Hematopoietic multipotent progenitor cell treated with erythropoietin and hydrocortisone succinate and interleukin-3 and kit ligand, for 6 days (in vitro differentiated cells): ENCODE results near the gene HGS.

Experiments
- DNase-seq: peaks from one replicate; pipeline ENCODE4 v3.0.0-alpha.2; 2015

HGS gene

DNA sequence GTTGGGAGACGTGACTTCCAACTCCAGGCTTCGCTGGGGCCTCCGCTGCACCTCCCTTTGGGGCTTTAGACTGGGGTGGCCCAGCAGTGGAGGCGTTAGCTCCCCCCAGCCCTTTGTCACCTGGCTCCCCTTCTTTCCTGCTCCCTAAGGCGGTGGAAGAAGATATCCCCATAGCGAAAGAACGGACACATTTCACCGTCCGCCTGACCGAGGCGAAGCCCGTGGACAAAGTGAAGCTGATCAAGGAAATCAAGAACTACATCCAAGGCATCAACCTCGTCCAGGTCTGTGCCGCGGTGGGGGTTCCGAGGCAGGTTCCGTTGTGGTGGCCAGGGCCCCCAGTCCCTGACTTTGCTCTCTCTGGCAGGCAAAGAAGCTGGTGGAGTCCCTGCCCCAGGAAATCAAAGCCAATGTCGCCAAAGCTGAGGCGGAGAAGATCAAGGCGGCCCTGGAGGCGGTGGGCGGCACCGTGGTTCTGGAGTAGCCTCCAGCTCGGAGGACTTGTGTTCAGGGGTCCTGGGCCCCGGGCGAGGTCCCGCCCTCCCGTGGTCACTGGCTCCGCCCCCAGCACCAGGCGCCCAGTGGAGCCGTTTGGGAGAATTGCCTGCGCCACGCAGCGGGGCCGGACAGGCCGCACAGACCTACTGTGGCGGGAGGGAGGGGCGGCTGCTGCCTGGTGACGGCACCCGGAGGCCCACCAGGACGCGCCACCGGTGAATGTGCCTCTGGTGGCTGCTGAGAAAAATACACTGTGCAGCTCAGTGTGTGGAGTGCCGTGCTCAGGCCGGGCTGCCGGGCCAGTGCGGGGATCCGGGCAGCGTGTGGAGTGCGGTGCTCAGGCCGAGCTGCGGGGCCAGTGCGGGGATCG, 23.2 kb downstream of the HGS start:
- no peak for DNase-seq

DNA sequence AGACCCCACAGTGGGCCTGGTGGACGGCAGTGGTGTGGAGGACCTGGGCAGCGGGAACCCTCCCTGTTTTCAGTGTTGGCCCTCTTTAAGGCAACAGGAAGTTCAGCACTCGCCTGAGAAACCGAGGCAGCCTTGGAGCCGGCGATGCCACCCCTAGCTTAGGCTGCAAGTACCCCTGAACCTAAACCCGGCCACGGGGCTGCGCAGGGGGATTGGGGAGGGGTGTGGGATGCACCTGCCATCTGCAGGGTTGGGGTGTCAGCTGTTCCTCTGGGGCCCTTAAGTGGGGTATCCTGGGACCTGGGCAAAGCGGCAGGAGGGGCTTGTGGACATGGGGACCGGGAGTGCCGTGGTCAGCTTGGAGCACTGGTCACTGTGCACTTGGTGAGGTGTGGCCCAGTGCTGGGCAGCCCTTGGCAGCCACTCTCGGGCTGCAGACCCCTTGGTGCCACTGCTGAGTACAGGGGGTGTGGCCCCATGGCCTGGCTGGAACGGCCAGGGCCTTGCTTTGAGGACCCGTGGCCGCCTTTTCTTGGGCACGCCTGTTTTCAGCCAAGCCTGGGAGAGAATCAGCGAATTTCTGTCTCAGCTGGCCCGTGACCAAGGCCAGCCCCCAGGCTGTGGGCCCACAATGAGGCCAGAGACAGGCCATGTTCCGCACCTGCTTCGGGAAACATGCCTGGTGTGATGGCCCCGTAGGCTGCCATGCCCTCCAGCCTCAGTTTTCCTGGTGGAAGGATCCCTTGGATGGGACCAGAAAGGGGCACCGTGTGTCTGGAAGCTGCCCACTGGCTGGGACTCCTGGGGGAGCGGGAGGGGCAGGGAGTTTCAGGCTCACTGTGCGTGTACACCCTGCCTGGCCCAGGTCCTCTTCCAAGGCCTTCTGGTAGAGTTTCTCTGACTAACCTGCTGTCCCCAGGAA, 24.2 kb downstream of the HGS start:
- DNase-seq, result no peak

DNA sequence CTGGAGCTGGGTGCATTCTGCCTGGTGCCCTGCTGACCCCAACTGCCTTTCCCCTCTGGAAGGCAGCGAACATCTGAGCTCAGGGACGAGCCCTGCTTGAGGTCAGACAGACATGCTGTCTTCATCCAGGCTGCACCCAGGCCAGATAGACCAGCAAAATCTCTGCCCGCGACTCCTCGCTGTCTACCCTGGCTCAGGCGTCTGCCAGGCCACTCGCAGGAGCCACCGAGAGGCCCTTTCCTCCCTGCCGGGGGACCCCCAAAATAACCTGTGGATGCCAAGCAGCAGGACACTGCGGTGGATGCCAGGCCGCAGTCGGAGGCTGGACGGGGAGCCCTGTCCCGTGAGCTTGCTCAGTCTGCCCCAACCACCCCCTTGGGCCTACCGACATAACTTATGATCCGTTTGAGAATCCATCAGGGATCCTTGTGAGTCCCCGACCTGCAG, 25.0 kb downstream of the HGS start:
- no peak for DNase-seq

DNA sequence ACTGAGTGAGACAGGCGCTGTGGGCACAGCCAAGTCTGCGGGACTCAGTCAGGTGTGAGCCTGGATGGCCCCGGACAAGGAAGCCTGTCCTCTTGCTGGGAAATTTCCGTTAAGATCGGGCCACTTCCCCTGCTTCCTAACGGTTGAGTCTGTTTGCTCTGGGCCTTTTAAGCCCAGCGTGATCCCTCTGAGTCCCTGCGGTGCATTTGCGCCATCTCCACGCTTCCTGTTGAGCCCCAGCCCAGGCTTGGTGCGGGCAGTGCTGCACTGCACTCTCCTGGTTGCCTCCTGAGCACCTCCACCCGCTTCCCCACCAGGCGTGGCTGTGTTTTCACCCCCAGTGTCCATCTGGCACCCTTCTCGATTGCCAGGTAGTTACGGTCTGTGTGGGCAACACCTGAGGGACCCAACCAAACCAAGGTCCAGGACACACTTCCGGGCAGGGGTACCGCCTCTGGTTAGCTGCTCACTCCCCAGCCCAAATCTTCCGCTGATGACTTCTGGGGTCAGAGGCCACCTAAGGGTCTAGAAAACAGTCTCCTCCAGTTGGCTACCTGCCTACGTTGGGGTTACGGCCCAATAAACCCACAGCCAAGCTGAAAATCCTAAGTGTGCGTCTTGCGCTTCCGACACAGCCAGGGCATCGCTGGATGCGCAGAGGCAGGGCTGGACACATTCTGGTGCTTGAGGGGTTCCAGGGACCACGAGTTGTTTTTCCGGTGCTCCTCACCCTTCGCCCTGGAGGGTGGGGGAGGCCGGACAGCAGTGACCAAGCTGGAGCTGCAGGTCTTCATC, 26.9 kb downstream of the HGS start:
- peak; percentile 70 for DNase-seq

DNA sequence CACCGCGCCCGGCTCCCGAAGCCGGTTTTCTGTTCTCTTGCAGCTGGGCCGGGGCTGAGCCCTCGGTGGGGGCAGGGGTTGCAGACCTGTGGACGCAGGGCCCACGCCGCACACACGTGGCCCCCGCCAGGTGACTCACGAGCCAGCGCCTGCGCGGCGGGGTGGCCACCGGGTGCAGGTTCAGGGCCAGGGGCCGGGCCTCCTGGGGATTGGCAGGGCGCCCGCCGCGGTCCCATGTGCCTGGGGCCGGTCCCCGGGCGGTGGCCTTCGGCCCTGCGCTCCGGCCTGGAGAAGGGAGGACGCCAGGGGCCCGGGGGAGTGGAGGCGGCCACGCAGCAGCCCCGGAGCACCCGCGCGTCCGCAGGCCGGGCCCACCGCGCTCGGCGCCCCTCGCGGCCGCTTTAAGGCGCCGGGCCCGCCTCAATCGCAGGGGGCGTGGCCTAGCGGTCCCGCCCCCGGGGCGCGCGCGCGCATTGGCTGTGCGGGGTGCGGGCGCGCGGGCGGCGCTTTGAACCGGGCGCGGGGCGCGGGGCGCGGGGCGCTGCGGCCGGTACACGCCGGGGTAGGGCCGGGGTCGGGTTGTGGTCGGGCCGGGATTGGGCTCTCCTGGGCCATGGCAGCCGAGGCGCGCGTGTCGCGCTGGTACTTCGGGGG, 28.1 kb downstream of the HGS start, which contains the start of gene SLC25A10:
Gene SLC25A10, plus strand, starts transcription at position 471 of the 654 bp plus-strand sequence. Its CDS starts 143 bp downstream, at position 614.
- DNase-seq, result peak; percentile 87

DNA sequence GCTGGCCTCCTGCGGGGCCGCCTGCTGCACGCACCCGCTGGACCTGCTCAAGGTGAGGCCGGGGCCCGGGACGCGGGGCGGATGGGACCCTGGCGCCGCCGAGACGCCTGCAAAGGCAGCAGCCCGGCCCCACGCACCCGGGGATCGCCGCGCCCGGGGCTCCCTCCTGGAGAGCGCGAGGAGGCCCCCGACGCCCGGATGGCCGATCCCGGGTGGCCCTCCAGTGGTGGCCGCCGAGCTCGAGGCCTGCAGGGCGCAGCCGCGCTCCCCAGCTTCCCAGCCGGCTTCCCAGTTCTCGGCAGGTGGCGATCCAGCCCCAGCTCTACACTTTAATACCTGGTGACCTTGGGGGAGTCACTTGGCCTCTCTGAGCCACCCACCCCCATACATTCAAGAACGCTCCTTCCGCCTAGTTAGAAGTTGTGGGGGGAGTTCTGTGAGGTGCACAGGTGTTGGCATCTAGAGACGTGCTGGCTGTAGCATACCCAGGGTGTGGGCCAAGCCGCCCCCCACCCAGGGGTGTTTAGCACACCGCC, 28.7 kb downstream of the HGS start:
- DNase-seq, result peak; percentile 50

DNA sequence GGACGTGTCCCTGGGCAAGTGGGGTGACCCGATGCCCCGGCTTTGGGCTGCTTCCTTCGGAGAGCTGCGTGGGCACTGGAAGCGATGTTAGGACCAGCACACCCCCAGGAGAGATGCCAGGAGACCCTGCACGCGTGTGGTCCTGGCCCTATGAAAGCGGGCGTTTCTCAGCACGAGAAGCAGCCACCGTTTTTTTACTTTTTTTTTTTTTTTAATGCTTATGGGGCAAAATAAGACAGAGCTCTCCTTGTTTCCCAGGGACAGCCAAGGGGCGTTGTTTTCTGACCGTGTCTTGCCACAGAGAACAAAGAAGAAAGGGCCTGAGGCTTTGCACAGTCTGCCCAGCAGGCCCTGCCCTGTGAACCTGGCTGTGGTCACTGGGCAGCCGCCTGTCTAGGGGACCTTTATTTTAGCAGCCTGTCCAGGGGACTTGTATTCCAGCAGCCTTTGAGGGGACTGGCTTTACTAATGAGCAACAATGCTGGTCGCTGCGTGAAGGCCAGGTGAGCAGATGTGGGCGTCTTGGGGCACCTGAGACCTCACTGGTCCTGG, 29.3 kb downstream of the HGS start:
- DNase-seq, result no peak

DNA sequence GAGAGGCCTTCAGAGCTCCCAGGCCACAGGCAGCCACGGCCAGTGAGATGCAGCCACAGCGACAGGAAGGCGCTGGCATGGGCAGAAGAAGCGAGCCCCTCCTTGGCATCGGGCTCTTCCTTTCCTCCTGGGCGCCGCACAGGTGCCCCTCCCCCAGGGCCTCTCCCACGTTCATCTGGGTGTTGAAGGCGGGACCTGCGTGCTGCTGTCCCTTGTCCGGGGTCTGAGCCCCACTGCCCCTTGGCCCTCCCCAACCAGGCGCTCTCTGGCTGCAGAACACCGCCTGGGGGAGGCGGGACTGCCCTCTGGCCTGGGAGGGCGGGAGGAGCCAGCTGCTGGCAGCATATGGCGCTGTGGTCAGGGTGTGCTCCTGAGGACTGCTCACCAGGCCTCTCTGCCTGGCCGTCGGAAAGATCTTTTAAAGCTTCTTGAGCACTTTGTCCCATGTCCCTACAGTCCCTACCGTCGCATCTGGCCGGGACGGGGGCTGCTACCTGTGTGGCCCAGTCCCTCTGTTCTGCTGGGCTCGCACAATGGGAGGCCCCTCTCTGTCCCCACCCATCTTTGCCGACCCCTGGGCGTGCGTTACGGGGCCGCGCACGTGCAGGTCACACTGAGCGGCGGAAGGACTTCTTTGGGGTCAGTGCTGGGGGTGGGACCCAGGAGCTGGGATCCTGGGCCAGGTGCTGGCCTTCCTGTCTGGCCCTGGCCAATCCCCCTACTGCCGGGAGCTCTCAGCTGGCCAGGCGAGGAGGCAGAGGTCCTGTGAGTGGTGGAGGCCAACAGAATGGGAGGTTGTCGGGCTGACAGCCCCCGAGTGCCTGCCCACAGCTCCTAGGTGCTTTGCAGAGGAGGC, 30.0 kb downstream of the HGS start:
- peak; percentile 59 for DNase-seq

DNA sequence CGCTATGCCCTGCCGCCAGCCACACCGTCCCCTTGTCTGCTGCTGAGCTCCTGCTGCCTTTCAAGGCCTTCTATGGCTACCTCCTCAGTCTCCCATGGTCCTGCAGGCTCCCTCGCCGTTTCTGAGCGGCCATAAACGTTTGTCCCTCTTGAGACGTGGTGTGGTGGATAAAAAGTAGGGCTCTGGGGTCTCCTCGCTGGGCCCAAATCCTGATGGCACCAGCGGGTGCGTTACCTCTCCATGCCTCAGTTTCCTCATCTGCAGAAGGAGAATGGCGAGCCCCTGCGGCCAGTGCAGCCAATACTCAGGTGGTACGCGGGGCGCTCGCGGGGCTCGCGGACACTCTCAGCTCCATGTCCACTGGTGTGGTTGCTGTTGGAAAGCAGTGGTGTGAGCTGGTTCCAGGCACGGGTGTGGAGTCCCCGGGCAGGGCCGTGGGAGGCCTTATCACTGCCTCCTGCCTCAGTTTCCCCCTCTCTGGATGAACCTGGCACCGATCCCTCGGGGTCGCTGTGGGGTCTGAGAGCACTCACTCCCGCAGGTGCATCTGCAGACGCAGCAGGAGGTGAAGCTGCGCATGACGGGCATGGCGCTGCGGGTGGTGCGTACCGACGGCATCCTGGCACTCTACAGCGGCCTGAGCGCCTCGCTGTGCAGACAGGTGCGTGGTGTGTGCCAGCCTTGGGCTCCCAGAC, 30.7 kb downstream of the HGS start:
- no peak for DNase-seq

DNA sequence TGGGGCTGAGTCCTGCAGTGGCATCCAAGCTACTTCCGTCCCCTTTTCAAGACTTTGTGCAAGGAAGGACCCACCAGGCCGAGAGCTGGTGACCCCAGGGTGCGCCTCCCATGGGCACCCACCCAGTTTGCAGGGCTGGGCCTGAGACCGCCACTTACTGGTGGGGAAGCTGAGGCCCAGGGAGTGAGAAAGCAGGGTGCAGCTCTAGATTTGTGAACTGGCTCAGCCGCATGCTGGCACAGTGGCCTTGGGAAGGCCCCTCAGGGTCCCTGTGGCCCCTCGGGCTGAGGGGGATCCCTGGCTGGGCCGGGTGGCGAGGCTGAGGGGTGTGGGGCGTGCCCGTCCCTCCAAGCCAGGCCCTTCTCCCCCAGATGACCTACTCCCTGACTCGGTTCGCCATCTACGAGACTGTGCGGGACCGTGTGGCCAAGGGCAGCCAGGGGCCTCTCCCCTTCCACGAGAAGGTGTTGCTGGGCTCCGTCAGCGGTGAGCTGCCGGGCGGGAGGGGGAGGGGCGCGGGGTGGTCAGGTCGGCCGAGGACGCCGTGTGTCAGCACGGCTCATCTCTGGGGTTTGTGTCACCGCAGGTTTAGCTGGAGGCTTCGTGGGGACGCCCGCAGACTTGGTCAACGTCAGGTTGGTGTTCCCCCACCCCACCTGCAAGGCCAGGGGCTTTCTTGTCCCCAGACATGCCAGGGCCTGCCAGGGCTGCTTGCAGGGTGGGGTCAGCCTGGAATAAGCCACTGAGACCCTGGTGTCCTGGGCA, 31.5 kb downstream of the HGS start:
- DNase-seq, result no peak

DNA sequence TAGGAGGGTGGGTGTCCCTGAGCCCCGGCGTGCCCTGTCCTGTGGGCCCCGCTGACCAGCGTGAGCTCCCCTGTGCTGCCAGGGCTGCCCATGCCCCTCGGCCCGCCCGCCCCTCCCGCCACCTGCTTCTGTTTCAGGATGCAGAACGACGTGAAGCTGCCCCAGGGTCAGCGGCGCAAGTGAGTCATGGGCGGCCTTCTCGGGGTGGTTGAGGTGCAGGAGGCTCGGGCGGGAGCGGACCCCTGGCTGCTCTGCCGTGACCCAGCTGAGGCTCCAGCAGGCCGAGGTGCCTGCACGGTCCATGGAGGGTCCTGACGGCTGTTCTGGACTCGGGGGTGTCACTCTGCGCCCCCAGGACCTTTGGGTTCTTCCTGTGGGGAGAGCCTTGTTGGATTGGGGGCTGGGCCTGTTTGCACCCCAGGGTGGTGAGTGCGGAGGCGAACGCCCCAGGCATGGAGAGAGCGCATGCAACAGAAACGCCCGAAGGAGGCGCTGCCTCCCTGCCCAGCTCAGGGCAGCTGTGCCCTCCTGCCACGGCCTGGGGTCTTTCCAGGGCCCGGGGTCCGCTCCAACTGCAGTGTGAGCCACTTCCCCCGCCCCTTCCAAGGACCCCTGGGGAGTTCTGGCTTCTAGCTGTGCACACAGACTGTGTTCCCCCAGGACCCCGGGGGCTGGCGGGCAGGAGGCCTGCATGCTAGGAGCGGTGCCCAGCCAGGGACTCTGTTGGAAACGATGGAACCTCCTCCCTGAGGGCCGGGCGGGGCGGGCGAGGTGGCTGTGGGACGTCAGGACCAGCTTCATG, 32.3 kb downstream of the HGS start:
- DNase-seq, result no peak

DNA sequence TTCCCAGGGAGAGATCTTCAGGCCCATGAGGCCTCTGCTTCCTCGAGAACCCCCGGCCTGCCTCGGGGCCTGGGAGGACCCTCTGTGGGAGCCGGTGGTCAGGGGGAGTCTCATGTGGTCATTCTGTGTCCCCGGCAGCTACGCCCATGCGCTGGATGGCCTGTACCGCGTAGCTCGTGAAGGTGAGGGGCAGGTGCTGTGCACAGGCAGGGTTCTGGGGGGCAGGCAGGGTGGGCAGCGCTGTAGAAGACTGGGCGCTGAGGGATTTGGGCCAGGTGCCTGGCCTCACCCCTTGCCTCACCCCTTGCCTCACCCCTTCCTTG, 32.8 kb downstream of the HGS start:
- DNase-seq, result no peak

DNA sequence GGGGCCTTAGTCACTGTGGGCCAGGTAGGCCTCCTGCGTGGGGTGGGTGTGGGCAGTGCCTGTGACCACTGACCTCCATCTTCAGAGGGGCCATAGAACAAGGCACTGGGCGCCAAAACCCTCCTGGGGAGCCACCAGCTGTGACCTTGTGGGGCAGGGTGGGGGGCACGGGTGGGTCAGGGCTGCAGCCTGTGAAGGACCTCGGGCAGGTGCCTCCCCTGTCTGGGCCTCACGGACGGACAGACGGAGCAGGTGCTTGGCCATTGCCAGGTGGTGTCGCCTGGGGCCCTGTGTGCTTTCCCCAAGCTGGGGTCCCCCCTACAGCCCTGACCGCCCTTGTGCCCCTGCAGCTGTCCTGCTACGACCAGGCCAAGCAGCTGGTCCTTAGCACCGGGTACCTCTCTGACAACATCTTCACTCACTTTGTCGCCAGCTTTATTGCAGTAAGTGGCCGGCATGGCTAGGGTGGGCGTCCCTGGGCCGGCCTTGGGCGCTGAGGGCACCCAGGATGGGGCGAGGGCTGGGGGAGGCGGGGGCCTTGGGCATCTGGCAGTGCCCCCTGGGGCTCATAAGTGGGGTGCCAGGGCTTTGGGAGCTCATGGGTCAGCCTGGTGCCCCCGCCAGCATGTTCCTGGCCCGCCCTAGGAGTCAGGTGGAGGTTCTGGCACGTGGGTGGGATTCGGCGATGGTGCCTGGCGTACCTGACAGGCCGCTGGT, 33.4 kb downstream of the HGS start:
- DNase-seq, result no peak

DNA sequence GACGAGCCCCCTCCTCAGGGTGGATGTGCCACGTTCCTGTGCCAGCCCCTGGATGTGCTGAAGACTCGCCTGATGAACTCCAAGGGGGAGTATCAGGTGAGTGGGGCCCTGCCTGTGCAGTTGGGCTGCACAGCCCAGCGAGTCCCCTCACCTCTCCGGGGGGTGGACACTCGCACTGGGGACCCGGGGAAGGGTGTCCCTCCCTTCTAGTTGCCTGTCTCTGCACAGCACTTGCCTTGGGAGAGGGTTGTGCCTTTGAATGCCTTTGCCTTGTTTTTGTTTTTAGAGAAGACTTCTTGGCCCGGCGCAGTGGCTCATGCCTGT, 33.9 kb downstream of the HGS start:
- DNase-seq, result no peak

DNA sequence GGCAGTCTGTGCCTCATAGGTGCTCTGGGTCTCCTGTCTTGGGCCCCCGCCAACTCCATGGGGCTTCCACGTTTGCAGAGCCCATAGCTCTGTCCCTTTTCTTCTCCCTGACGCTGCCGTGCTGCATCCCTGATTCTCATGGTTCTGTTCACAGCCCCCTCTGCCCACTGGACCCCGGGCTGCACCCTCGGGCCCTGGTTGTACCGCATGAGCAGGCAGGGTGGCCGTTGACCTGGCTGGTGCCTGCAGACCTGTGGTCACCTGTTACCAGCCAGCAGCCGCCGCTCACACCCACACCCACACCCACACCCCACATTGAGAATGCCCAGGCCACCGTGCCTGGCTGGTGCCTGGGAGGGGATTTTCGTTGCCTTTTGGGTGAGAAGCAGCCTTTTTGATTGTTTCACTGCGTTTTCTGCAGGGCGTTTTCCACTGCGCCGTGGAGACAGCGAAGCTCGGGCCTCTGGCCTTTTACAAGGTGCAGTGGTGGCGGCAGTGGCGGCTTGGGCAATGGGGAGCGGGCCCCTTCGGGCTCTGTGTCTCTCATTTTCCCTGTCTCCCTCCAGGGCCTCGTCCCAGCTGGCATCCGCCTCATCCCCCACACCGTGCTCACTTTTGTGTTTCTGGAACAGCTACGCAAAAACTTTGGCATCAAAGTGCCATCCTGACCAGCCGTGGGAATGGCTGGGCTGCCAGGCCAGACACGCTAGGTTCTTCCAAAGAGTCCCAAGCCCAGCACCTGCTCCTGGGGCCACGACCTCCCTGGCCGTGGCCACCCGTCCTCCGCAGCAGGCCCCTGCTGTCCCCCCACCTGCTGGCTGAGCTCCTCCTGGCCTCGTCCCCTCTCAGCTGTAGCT, 35.8 kb downstream of the HGS start:
- no peak for DNase-seq

DNA sequence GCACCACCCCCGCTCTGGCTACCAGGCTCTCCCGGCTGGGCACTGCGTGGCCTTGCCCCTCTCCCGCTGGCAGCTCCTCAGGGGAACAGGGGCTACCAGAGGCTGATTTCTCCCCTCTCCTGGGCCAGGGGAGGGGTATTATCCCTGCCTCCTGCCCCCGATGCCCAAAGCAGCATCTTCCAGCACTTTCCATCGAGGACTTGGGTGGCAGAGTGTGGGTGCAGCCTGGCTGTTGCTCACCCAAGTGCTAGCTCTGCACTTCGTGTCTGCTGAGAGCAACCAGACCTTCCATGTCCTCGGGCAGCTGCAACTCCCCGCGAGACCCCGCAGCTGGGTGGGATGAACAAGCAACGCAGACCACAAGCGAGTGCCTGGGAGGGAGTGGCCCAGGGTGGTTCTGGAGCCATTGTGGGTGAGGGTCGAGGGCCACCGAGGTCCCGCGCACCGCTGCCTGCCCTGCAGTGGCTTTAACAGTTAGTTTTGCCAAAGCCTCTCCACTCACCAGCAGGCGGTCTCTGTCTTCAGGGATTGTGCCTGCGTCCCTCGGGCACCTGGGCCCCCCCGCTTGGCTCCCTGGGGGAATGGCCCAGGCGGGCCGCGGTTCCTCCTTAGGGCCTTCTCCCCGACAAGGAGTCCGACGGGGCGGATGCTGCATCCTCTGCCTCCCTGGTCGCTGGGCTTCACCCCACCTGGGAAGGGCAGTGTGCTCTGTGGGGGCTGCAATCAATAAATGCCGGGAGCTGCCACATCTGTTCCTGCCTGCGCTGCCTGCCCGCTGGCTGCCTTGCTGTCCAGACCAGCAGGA, 36.7 kb downstream of the HGS start:
- no peak for DNase-seq
